Prostate gland (tissue), 2 donors: ENCODE measurements around the gene ZNF587. TPM values are rescaled to one million over a fixed set of nuclear protein-coding genes. Genes with fewer than 3 reads are reported as not detected.
"Not testable (repeated sequence)": the region's sequence is repeated elsewhere in the genome, so short reads cannot be mapped to it uniquely, and the experiment has no call there.

Experiments
- DNase-seq: peaks from one replicate; pipeline ENCODE4 v3.0.0-alpha.2; 2019; ENCODE audit warnings: low spot score
- H3K27ac ChIP-seq, 2 donors: fragments of 200-600 bp; sonication (generic); 2 replicates each; pipeline ENCODE4 v1.5.1; 2017 to 2019
- H3K27me3 ChIP-seq: fragments of 200-600 bp; sonication (generic); replicated peaks from 2 replicates; pipeline ENCODE4 v1.5.1; 2019; ENCODE audit not compliant: insufficient read depth
- H3K36me3 ChIP-seq, 2 donors: fragments of 200-600 bp; sonication (generic); 1 replicate in 1 of 2; 2 replicates in 1 of 2; pipeline versions ENCODE4 v1.5.1 to v1.8.1; 2017 to 2019
- H3K4me1 ChIP-seq: fragments of 200-600 bp; sonication (generic); replicated peaks from 2 replicates; pipeline ENCODE4 v1.5.1; 2019
- H3K4me3 ChIP-seq, 2 donors: fragments of 200-600 bp; sonication (generic); 2 replicates each; pipeline ENCODE4 v1.5.1; 2017 to 2019
- H3K9me3 ChIP-seq: fragments of 200-600 bp; sonication (generic); 2 replicates; pipeline ENCODE4 v1.5.1; 2017
- POLR2A ChIP-seq: fragments of 450-650 bp; IDR thresholded peaks from one replicate; pipeline ENCODE4 v1.6.1; 2016; ENCODE audit warnings: antibody characterized with exemption, mild to moderate bottlenecking
- POLR2AphosphoS5 ChIP-seq: sonication (generic); formaldehyde crosslinking; IDR thresholded peaks from one replicate; pipeline ENCODE4 v1.6.1; 2017; ENCODE audit warnings: antibody characterized with exemption
- WGBS: methylation state at CpG from one replicate; pipeline ENCODE4 v1.1.5; 2018; 5-methylcytosine and 5-hydroxymethylcytosine counted together
- intact Hi-C: fragments of 100-400 bp; cut with DNase I; formaldehyde crosslinking; loops from one replicate; pipeline ENCODE4 v1.14.2; 2022
- total RNA-seq, 2 donors: library from RNA; depleted of rRNA; stranded (reverse); fragments of >200 nt; gene quantifications; one replicate each; pipeline ENCODE4 v1.1.0, GENCODE V29; 2016
- TF ChIP-seq, protein P1 (sequence below), 4 experiments: fragments of 200-600 bp in 2 of 4; fragments of 450-650 bp in 2 of 4; sonication (generic) in 2 of 4; IDR thresholded peaks; 1 replicate in 3 of 4; 2 replicates in 1 of 4; pipeline ENCODE4 v1.5.1; 2016 to 2019; ENCODE audit warnings: antibody characterized with exemption in 4 of 4, mild to moderate bottlenecking in 2 of 4, moderate library complexity in 2 of 4

Gene ZNF587
- total RNA-seq, 2 donors from 2014 or later = 32.1 to 49.7 TPM

DNA sequence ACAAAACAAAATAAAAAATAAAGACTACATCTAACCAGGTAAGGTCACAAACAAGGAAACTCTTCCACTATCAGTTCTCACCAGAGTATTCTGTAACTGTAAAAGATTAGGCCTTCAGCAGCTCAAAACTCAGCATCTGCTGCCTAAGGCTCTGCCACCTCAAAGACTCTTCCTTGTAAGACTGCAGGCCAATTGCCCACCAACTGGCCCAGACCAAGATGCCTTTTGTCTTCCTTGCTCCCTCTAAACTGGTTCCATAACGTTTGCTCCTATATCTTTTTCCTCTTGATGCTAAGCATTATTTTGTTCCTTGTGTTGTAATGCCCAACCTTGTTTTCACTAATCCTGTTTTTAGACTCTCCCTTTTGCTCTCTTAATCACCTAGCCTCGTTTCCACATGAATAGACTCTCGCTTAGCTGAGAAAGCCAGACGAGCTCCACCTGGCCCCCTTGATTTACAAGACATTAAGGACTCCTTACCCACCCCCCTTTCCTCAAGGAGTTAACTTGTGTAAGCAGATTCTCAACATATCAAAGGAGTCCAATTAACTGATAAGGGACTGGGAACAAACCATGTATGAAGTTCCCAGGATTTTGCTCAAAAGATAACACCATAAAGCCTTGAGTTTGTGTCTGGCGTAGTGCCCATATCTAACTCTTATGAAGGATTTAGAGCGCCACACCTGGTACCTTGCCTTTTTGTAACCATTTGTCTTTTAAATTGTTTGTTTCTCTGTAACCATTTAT lies 37.7 kb downstream of the ZNF587 start:
- H3K4me3 ChIP-seq = peak overlapping the region in 1 of 2 donors; percentile 44
- WGBS = 15% methylated on average over 6 of the region's 6 CpGs
- no peak for DNase-seq

GRCh38 chr19:57888107-57888559 lies 38.5 kb downstream of the ZNF587 start:
- H3K27ac ChIP-seq = peak overlapping the region; percentile 64 to 72

More for the DNA sequence above, 37.7 kb downstream of the ZNF587 start:
- Histone ChIP-seq H3K9me3 (no peaks in the 10 kb centered on the region), H3K36me3 (no peaks in the 10 kb centered on the region), H3K27ac (peak overlapping the region in 1 of 2 donors; percentile 72), H3K4me1 (no peaks in the 10 kb centered on the region), H3K27me3 (no peaks in the 10 kb centered on the region)
- intact Hi-C loops = no loop called here
- TF ChIP-seq, protein P1, sequence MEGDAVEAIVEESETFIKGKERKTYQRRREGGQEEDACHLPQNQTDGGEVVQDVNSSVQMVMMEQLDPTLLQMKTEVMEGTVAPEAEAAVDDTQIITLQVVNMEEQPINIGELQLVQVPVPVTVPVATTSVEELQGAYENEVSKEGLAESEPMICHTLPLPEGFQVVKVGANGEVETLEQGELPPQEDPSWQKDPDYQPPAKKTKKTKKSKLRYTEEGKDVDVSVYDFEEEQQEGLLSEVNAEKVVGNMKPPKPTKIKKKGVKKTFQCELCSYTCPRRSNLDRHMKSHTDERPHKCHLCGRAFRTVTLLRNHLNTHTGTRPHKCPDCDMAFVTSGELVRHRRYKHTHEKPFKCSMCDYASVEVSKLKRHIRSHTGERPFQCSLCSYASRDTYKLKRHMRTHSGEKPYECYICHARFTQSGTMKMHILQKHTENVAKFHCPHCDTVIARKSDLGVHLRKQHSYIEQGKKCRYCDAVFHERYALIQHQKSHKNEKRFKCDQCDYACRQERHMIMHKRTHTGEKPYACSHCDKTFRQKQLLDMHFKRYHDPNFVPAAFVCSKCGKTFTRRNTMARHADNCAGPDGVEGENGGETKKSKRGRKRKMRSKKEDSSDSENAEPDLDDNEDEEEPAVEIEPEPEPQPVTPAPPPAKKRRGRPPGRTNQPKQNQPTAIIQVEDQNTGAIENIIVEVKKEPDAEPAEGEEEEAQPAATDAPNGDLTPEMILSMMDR (IDR thresholded peaks at IDR 0.05) = no peak
- TF ChIP-seq POLR2AphosphoS5 (no peak), POLR2A (no peak)

GRCh38 chr19:57888560-57889231 lies 39.0 kb downstream of the ZNF587 start, which contains the start of gene ZNF814:
ZNF814 (minus strand) TSS chr19:57889037; CDS start chr19:57888802, 235 bp downstream.
- no peaks in the 10 kb centered on the region for H3K9me3 ChIP-seq
- TF ChIP-seq POLR2A = no peak
- TF ChIP-seq, protein P1 (IDR thresholded peaks at IDR 0.05) = peak in 3 of 4 experiments; percentile 41 to 74 (median 62)
- peak; percentile 88 for TF ChIP-seq POLR2AphosphoS5
- intact Hi-C loops = no loop called here
- no peaks in the 10 kb centered on the region for H3K4me1 ChIP-seq
- DNase-seq = peak; percentile 75
- H3K4me3 ChIP-seq = peak within 1 kb of the TSS; percentile 44 to 55
- no peaks in the 10 kb centered on the region for H3K27me3 ChIP-seq
- no peaks in the 10 kb centered on the region for H3K36me3 ChIP-seq
- peak within 1 kb of the TSS; percentile 64 to 72 for H3K27ac ChIP-seq
- WGBS = 2% methylated on average over 35 of the region's 43 CpGs

More at GRCh38 chr19:57888107-57888559, 38.5 kb downstream of the ZNF587 start:
- no peaks in the 10 kb centered on the region for H3K4me1 ChIP-seq
- intact Hi-C loops = no loop called here
- peak overlapping the region; percentile 44 to 55 for H3K4me3 ChIP-seq
- H3K9me3 ChIP-seq = no peaks in the 10 kb centered on the region
- WGBS = 7% methylated on average over 8 of the region's 8 CpGs
- H3K27me3 ChIP-seq = no peaks in the 10 kb centered on the region
- TF ChIP-seq POLR2A (no peak), POLR2AphosphoS5 (no peak)
- TF ChIP-seq, protein P1 (IDR thresholded peaks at IDR 0.05) = no peak
- no peak for DNase-seq
- H3K36me3 ChIP-seq = no peaks in the 10 kb centered on the region

GRCh38 chr19:57890706-57891105 lies 41.0 kb downstream of the ZNF587 start:
- intact Hi-C loops, H3K9me3 ChIP-seq, DNase-seq, H3K27me3 ChIP-seq, H3K27ac ChIP-seq, H3K36me3 ChIP-seq, H3K4me1 ChIP-seq, H3K4me3 ChIP-seq: not testable (repeated sequence)
- 39% methylated on average over 3 of the region's 3 CpGs for WGBS

DNA sequence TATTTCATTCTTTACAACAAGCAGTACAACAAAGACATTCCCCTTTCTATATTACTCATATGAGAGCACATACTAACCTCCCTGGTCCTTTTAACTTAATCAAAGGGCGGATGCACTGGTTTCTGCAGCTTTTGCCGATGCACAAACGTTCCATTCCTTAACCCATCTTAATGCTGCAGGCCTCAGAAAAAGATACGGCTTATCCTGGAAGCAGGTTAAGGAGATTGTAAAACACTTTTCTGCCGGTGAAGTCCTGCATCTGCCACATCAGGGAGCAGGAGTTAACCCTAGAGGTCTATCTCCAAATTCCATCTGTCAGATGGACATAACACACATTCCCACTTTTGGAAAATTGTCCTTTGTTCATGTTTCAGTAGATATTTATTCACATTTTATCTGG lies 50.7 kb downstream of the ZNF587 start:
- DNase-seq = no peak
- no peak overlapping the region for H3K4me3 ChIP-seq
- H3K9me3 ChIP-seq = no peaks in the 10 kb centered on the region

More for the DNA sequence above, 50.7 kb downstream of the ZNF587 start:
- TF ChIP-seq POLR2AphosphoS5 (no peak), POLR2A (no peak)
- TF ChIP-seq, protein P1 (IDR thresholded peaks at IDR 0.05) = no peak
- Histone ChIP-seq H3K4me1 (no peaks in the 10 kb centered on the region), H3K27me3 (no peaks in the 10 kb centered on the region), H3K27ac (no peak overlapping the region), H3K36me3 (no peaks in the 10 kb centered on the region)
- intact Hi-C loops = no loop called here
- WGBS = 62% methylated on average over 5 of the region's 5 CpGs
